GM19395 (cell line): ENCODE data around the gene TRAF7.
"Not testable (repeated sequence)": the region's sequence is repeated elsewhere in the genome, so short reads cannot be mapped to it uniquely, and the experiment has no call there.

ENCODE experiments used
- ATAC-seq: cut with Tn5 transposase; IDR thresholded peaks from one replicate; pipeline ENCODE4 v1.9.1; 2021; ENCODE audit warnings: mild to moderate bottlenecking, moderate library complexity; ENCODE audit not compliant: unreplicated experiment

The TRAF7 gene

DNA sequence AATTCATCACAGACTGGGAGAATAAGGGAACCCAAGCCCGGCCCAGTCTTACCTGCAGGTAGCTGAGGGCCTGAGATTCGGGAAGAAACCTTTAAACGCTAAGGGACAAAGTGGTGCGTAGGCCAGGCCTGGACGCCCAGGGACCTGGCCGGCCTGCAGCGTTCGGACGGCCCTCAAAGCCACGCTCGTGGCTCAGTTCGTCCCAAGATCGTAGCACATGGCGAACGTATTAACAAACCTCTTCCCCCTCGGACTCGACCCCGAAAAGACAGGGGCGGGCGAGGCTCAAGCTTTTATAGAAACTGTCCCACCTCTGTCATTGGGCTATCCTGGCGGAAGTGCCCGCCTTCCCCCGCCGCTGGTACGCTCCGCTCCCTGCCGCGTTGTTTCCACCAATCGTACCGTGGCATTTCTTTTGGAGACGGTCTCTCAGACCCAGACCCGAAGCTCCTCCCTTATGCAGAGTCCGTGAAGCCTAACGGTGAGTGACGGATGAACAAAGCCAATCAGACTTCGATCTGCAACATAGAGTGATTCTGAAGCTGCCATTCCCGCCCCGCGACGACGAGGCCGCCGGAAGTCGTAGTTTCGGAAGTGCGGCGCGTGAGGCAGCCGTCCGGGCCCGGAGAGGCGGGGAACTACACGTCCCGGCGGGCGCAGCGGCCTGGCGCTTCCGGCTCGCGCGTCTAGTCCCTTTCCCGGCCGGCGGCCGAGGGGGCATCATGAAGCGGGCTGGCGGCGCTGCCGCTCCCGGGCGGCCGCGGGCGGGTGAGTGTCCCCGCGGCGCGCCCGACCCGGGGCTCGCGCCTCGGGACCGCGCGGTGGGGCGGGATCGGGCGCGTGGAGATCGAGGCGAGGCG is at the start of gene TRAF7:
Gene TRAF7 (plus strand): TSS at position 692 of the 860 bp plus-strand sequence. CDS start 8,139 bp downstream, outside the sequence.
- ATAC-seq = peak; percentile 86

DNA sequence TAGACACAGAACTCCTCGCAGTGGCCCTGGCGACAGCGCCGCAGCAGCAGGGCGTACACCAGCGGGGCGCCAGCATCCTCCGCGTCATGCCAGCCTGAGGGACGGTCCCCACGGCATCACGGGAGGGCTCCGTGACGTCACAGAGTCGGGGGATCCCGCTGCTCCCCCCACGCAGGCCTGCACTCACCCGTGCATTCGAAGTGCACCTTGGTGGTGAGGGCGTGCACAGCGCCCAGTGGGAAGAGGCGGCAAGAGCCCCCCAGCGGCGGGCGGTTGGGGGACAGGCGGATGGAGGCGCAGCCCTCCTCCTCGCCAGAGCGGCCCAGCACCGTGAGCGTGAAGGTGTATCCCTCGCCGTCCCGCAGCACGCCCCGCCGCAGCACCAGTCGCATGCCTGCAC is 49.4 kb upstream of the TRAF7 start:
- ATAC-seq = not testable (repeated sequence)

DNA sequence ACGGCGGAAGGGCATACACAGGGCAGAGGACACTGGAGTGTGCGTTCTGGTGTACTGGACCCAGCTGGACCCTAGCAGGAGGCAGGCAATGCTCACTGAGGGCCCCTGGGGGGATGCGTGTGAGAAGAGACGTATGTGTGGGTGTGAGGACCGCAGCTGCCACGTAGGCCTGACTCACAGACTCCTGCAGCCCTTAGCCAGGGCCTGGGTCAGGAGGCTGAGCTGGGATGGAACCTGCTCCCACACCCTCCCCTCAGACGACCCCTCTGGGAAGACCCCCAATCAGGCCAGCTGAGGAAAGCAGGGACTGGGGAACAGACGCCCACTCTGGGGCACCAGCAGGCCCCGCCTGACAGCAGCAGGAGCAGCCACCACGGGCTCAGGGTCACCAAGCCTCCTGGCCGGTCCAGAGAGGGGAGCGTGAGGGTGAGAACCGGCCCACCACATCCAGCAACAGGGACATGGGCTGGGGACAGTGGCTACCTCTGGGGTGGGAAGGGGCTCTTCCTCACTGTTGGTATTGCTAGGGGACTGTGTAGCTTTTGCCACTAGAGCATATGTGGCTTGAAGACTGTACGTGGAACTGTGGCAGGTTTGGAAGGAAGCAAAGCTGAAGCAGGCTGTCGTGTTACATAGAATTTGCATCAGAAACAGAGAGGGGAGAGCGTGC is 48.3 kb upstream of the TRAF7 start:
- not testable (repeated sequence) for ATAC-seq

DNA sequence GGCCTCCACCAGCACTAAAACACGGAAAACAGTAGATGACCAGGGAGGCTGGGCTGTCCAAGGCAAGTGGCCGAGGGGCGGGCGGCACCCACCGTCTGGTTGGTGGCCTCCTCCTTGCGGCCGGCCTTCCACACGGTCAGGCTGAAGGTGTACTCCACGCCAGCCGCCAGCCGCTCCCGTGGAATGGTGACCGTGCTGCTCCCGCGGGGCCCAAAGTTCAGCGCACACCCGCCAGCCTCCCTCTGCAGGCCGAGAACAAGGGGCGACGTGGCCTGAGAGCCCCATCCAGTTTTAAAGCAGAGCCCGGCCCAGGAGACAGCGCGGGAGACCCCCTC is 47.8 kb upstream of the TRAF7 start:
- not testable (repeated sequence) for ATAC-seq

DNA sequence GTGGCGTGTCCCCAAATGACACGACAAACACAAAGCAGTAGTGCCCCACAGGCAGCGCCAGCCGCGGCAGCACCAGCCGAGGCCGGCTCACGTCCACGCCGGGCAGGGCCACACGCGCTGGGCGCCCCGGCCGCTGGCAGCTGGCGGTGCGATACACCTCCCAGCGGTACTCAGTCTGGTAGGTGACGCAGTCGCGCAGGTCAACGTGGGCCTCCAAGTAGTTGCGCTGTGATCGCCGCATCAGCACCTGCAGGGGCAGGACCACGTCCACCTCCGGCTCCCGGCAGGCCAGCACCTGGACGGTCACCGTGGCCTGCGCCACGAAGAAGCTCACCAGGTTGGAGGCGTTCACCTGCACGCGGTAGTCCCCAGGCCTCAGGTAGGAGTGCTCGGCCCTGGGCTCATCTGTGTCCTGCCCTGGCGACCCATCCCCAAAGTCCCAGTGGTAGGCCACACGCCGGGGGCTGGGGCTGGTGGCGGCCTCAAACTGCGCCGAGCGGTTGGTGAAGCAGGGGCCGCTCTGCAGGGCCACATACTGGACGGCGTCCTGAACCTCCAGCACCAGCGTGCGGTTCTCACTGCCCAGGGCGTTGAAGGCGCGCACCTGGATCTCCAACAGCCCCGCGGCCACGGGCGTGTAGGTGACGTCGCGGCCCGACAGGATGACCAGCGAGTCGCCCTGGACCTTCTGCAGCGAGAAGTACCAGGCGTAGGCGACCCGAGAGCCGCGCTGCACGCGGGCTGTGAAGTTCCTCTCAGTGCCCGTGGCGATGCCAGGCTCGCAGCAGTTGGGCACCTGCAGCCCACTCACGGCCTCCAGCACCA is 46.9 kb upstream of the TRAF7 start:
- ATAC-seq = not testable (repeated sequence)

DNA sequence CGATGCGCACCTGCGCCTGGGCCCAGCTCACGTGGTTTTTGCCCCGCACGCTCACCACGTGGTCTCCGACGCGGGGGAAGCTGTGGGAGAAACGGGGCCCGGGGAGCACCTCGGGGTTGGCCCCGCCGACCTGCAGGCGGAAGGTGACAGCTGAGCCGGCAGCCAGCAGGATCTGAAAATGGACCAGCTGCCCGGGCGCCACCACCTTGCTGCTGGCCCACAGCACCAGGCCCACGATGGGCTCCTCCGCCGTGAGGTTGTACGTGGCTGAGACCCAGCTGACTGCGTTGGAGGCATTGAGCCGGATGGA is 46.4 kb upstream of the TRAF7 start:
- ATAC-seq = not testable (repeated sequence)

DNA sequence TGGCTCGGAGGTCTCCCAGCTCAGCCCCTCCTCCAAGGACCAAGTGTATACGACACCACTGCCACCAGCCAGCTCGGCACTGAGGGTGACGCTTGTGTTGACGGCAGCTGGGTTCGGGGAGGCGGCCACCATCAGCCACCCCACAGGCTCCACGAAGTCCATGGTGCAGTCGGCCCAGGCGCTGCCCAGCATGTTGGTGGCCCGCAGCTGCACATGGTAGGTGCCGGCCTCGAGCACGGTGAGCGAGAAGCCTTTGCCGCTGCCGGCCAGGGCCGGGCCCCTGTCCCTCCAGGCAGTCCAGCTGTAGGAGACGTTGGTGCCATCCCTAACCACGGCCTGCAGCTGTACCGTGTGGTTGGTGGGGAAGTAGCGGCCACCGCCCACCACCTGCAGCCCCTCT is 45.7 kb upstream of the TRAF7 start:
- ATAC-seq = not testable (repeated sequence)

DNA sequence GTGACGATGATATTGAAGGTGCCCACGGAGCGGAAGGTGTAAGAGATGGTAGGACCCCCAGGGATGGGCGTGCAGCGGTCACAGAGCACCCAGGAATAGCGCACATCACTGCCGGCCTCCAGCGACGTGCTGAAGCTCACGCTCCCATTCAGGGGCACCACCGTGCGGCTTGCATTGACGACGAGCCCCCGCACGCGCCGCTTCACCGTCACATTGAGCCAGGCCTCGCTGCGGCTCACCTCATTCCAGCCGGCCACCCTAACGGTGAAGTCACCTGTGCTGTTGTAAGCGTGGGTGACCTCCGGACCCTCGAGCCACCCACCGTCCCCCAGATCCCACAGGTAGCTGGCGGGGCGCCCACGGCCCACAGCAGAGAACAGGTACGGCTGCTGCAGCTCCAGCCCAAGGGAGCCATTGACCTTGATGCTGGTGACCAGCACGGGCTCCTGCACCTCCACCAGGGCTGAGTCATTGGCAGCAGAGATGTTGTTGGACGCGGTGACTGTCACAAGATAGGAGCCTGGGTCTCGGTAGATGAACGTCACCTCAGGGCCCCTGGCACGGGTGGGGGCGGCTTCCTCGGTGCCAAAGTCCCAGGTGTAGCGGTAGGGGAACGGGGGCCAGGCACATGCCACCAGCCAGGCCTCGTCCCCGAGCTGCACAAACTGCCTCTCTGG is 45.1 kb upstream of the TRAF7 start:
- not testable (repeated sequence) for ATAC-seq

DNA sequence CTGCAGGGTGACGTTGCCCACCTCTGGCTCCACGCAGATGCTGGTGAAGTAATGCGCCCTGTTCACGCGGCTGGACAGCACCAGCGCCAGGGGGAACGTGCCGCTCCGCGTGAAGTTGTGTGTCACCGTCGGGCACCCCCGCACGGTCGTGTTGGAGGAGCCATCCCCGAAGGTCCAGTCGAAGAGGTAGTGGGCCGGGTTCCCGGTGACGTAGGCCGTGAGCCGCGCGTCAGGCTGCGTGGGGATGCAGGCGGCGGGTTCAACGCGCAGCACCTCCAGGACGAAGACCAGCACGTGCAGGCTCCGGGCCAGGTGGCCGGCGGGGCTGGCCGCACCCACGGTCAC is 44.6 kb upstream of the TRAF7 start:
- ATAC-seq = not testable (repeated sequence)

DNA sequence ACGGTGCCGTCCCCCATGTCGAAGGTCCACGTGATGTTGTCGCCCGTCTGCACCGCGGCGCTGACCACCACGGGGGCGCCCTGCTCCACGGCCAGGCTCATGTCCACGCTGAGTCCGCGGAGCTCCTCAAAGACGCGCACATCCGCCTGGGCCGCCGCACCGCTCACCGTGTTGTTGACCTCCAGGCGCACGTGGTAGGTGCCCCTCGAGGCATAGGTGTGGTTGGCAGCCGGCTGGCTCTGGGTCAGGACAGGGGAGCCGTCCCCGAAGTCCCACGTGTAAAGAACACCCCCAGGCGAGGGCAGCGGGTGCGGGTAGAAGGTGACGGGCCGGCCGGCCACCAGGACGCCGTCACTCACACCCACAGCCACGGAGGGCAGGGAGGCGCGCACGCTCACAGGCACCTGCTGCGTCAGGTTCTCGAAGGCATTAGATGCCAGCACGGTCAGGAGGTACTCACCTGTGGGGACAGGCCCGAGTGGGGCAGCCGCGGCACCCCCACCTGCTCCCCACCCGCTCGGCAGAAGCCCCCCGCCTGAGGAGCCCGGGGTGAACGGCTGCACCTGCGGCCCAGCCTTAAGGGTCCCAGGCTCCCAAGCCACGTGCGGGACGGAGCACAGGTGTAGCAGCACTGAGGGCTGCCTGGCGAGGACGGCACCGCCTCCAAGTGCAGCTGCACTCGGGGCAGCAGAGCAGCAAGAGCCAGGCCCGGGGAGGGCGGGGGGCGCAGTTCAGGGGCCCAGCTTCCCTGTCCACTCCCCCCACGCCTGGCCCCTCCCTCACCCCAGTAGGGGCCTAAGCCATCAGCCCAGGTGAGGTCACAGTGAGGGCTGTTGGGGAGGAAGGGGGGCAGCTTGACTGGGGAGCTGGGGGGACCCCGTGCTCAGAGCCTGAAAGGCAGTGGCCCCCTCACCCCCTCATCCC is 43.9 kb upstream of the TRAF7 start:
- ATAC-seq = not testable (repeated sequence)

DNA sequence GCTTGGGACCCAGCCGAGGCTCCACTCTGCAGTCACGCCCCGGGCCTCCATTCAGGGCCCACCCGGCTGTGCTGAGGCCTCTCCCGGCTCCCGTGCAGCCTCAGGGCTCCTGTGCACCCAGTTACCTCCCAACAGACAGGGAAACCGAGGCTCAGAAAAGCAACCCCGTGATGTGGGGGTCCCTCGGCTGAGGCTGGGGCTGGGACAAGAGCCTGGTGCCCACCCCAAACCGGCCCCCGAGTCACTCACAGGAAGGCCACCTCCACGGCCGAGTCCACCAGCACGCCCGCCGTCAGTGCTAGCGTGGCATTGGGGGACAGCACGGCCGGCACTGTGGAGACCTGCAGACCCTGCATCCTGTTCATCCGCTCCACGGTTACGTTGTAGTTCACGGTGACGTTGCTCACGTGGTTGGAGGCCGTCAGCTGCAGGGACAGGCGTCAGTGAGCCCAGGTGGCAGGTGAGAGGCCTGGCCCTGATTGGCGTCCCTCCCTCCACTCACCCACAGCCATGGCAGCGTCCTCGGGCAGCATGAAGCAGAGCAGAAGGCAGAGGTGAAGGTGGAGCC is 43.0 kb upstream of the TRAF7 start:
- not testable (repeated sequence) for ATAC-seq

DNA sequence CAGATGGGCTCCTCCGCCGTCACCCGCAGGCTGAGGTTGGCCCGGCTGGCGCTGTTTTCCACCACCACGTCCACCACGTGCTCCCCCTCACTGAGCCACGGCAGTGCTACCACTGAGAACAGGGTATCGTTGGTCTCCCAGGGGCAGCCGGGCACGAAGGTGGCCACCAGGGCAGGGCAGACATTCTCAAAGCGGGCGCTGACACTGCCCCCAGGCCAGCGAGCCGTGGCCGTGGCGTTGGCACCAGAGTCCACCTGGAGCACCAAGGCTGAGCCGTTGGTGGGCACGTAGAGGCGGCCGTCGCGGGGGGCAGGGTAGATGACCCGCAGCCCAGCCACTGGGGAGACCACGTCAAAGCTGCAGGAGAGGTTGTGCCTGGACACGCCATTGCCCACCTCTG is 41.4 kb upstream of the TRAF7 start:
- ATAC-seq = not testable (repeated sequence)

DNA sequence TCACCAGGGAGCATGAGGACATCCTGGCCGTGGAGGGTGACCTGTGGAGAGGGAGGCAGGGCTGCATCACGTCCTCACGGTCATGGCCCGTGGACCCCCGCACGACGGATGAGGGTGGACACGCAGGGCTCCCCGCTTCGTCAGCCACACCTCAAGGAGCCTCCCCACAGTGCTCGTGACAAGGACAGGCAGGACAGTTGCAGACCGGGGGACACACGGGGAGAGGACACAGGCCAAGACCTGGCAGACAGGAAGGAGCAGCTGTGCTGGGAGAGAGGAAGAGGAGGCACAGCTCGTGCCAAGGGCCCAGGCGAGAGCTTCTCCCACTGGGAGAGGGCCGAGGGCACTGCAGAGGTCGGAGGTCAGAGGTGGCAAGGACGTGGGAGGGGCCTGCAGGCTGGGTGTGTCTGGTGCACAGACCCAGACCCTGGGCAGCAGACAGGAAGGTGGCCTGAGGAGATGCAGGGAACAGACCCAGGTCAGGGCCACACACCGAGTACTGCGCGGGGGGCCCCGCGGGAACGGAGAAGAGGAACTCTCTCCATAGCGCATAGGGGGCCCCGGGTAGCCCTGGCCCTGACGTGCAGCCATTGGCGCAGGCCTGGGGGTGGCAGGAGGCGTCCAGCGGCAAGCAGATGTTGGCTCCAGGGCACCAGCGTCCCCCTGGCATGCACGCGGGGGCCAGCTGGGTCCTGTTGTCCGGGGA is 40.5 kb upstream of the TRAF7 start:
- not testable (repeated sequence) for ATAC-seq

DNA sequence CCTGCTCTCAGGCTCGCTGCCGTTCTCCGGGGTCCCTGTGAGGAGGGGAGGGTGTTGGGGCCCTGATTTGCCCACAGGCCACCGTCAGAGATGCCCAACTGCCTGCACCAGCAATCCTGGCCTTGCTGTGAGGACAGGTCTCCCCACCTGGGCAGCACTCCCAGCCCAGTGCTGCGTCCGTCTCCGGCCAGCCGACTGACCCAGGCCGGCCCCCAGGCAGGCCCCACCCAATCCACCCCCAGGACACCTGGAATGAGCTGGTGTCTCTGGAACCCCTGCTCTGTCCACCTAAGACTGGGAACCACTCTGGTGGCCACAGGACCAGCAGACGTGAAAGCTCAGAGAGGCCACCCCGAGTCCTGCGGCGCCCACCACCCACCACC is 40.0 kb upstream of the TRAF7 start:
- ATAC-seq = no peak

DNA sequence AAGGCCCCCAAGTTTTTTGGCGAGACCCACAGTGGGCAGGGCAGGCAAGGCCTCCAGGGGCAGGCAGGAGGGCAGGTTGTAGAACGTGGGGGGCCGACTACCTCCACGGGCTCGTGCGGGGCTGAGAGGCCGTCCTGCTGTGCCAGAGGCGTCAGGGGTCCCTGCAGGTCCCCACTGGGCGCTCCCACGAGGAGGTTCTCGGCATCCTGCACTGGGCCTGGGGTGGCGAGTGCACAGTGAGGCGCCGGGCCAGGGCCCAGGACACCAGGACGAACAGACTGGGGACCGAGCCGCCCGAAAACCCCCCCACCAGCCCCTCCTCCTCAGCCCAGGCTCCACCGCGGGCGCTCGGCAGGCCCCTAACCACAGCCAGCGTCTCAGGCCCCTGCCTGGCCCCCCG is 39.2 kb upstream of the TRAF7 start:
- ATAC-seq = not testable (repeated sequence)

DNA sequence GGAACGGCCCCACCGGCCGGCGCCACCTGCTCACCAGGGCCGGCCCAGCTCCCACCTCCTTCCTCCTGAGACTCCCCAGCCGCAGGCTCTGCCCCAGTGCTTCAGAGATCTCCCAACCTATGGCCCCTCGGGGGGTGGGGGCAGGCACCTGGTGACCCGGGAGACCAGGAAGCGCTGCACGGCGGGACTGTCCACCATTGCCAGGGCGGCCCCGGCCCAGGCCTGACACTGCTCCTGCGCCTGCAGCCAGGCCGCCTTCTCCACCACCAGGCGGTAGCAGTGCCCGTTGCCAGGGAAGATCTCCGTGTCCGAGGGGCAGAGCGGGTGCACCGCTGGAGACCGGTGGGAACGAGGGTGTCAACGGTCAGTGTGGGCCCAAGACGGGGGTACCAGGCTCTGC is 38.2 kb upstream of the TRAF7 start:
- ATAC-seq = not testable (repeated sequence)

DNA sequence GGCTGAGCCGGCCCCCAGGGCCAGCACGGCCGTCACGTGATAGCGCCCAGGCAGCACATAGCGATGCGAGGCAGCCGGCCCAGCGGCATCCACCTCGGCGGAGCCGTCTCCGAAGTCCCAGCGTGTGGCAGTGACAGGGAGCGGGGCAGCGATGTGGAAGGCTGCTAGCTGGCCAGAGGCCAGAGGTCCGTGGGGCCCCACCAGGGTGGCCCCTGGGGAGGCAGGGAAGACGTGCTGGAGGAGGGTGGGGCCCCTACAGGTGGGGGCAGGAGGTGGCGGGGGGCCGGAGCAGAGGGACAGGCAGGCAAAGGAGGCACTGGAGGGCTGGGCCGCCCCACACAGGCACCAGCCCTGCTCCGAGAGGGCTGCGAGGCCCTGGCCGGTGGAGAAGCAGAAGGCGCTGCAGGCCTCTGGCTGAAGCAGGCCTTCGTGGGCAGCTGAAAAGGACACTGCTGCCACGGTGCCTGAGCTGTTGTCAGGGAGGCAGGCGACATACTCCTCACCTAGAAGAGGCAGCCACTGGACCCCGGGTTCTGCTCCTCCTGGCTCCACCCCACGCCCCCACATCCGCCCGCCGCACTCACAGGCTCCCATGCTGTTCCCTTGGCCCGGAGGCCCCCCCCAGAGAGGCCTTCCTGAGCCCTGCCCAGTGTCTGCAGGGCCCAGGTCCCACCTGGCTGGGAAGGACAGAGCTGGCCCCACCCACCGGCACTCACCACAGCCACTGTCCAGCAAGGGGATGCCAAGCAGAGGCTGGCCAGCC is 37.4 kb upstream of the TRAF7 start:
- ATAC-seq = not testable (repeated sequence)

DNA sequence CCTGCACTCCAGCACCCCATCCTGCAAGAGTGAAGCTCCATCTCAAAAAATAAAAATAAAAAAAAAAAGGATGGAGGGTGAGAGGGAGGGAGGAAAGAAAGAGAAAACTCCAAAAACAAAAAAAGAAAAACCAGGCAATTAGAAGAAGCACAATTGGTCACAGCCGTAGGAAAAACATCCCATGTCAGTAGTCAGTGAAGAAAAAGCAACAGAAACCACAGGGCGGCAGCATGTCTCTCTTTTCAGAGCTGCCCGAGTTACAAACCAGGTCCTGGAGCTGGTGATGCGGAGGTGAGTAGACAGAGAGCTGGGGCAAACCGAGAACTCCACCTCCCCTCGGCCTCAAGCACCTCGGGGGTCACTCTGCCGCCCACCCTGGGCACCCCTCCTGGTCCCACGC is 34.3 kb upstream of the TRAF7 start:
- not testable (repeated sequence) for ATAC-seq
